Keratinocyte (primary cell): Measurements from ENCODE around the gene ADGRD1.

Experiments
- EZH2 ChIP-seq: IDR thresholded peaks from one replicate; pipeline ENCODE4 v1.6.1; 2012; ENCODE audit warnings: inconsistent platforms, mild to moderate bottlenecking, low read length, moderate library complexity
- TF ChIP-seq, protein P1 (sequence below), 3 experiments: IDR thresholded peaks in 1 of 3; conservative IDR thresholded peaks in 1 of 3; optimal IDR thresholded peaks in 1 of 3; 2 replicates in 2 of 3; 3 replicates in 1 of 3; pipeline versions ENCODE3 to v1.5.1; 2011; ENCODE audit warnings: low read length in 3 of 3, mild to moderate bottlenecking in 3 of 3, moderate library complexity in 2 of 3, control low read depth in 1 of 3, inconsistent platforms in 1 of 3; ENCODE audit not compliant: insufficient read depth in 2 of 3; ENCODE audit errors: extremely low read depth in 1 of 3

DNA sequence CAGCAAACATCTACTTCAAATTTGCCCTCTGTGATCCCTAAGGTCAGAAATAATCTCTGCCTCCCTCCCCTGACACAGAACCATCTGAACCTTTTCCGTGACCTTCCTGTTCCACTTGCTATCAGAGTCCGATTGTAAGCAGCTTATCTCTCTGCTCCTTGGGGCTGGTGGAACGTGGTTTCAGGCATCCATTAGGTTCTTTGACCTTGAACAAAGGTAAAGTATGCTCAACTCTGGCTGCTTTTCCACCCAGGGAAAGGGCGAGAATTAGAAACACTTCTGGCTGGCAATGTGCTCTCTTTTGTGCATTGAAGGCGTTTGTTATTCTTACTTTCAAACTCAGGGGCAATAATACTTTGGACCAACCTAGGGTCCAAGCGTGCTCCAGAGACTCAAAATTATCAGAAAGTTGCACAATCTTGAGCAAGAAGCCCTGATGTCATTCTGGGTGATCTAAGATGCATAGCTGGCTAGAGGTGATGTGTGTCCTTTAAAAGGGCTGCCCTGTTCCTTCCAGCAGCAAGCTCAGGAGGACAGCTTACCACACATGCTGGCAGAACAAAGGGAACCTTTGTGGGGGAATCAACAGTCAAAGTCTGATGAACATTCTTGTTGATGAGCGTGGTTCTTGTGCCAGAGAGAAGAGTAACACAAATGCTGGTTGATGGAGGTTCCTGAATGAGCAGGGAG, 29.8 kb downstream of the ADGRD1 start:
- TF ChIP-seq, protein P1, sequence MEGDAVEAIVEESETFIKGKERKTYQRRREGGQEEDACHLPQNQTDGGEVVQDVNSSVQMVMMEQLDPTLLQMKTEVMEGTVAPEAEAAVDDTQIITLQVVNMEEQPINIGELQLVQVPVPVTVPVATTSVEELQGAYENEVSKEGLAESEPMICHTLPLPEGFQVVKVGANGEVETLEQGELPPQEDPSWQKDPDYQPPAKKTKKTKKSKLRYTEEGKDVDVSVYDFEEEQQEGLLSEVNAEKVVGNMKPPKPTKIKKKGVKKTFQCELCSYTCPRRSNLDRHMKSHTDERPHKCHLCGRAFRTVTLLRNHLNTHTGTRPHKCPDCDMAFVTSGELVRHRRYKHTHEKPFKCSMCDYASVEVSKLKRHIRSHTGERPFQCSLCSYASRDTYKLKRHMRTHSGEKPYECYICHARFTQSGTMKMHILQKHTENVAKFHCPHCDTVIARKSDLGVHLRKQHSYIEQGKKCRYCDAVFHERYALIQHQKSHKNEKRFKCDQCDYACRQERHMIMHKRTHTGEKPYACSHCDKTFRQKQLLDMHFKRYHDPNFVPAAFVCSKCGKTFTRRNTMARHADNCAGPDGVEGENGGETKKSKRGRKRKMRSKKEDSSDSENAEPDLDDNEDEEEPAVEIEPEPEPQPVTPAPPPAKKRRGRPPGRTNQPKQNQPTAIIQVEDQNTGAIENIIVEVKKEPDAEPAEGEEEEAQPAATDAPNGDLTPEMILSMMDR (optimal IDR thresholded peaks at IDR 0.05 in 1 of 3, IDR thresholded peaks at IDR 0.05 in 1 of 3, conservative IDR thresholded peaks at IDR 0.05 in 1 of 3; ENCODE audit: extremely low read depth in 1 of 3, insufficient read depth in 2 of 3, low read length in 3 of 3): no peak
- no peak for TF ChIP-seq EZH2
